ENCODE results near the gene ULK4.

ULK4 gene

GRCh38 chr3:41265823-41266273 lies 696.1 kb downstream of the ULK4 start:
- no peak overlapping the region for H3K4me3 ChIP-seq (ENCODE audit: low read length)
- no peak for TF ChIP-seq ZNF274 (IDR thresholded peaks at IDR 0.05; ENCODE audit: low read depth, low read length)

GRCh38 chr3:41265011-41265545 lies 696.8 kb downstream of the ULK4 start:
- H3K4me3 ChIP-seq (ENCODE audit: low read length), result no peak overlapping the region
- no peak for TF ChIP-seq ZNF274 (IDR thresholded peaks at IDR 0.05; ENCODE audit: low read depth, low read length)

GRCh38 chr3:41260063-41260450 lies 701.8 kb downstream of the ULK4 start:
- no peak for TF ChIP-seq ZNF274 (IDR thresholded peaks at IDR 0.05; ENCODE audit: low read depth, low read length)
- H3K4me3 ChIP-seq (ENCODE audit: low read length), result no peak overlapping the region

- no peak for TF ChIP-seq ZNF274 (IDR thresholded peaks at IDR 0.05; ENCODE audit: low read depth, low read length)
- H3K4me3 ChIP-seq (ENCODE audit: low read length), result no peak overlapping the region
Measured at GRCh38 chr3:41259449-41260062, 702.3 kb downstream of the ULK4 start.

- no peak overlapping the region for H3K4me3 ChIP-seq (ENCODE audit: low read length)
- no peak for TF ChIP-seq ZNF274 (IDR thresholded peaks at IDR 0.05; ENCODE audit: low read depth, low read length)
Measured at GRCh38 chr3:41258239-41258800, 703.6 kb downstream of the ULK4 start.

GRCh38 chr3:41251593-41251992 lies 710.3 kb downstream of the ULK4 start:
- H3K4me3 ChIP-seq (ENCODE audit: low read length), result no peak overlapping the region
- TF ChIP-seq ZNF274 (IDR thresholded peaks at IDR 0.05; ENCODE audit: low read depth, low read length), result no peak

GRCh38 chr3:41250825-41251224 lies 711.1 kb downstream of the ULK4 start:
- H3K4me3 ChIP-seq (ENCODE audit: low read length), result no peak overlapping the region
- no peak for TF ChIP-seq ZNF274 (IDR thresholded peaks at IDR 0.05; ENCODE audit: low read depth, low read length)

- no peak overlapping the region for H3K4me3 ChIP-seq (ENCODE audit: low read length)
- TF ChIP-seq ZNF274 (IDR thresholded peaks at IDR 0.05; ENCODE audit: low read depth, low read length), result no peak
Measured at GRCh38 chr3:41249318-41249717, 712.6 kb downstream of the ULK4 start.

- TF ChIP-seq ZNF274 (IDR thresholded peaks at IDR 0.05; ENCODE audit: low read depth, low read length), result no peak
- no peak overlapping the region for H3K4me3 ChIP-seq (ENCODE audit: low read length)
Measured at GRCh38 chr3:41248525-41248924, 713.4 kb downstream of the ULK4 start.

- TF ChIP-seq ZNF274 (IDR thresholded peaks at IDR 0.05; ENCODE audit: low read depth, low read length), result no peak
- no peak overlapping the region for H3K4me3 ChIP-seq (ENCODE audit: low read length)
Measured at GRCh38 chr3:41247055-41248004, 714.6 kb downstream of the ULK4 start.

- no peak for TF ChIP-seq ZNF274 (IDR thresholded peaks at IDR 0.05; ENCODE audit: low read depth, low read length)
- H3K4me3 ChIP-seq (ENCODE audit: low read length), result no peak overlapping the region
Measured at GRCh38 chr3:41244620-41245336, 717.1 kb downstream of the ULK4 start.

- no peak for TF ChIP-seq ZNF274 (IDR thresholded peaks at IDR 0.05; ENCODE audit: low read depth, low read length)
- no peak overlapping the region for H3K4me3 ChIP-seq (ENCODE audit: low read length)
Measured at GRCh38 chr3:41243183-41243582, 718.7 kb downstream of the ULK4 start.

GRCh38 chr3:41241800-41242571 lies 719.9 kb downstream of the ULK4 start:
- H3K4me3 ChIP-seq (ENCODE audit: low read length), result no peak overlapping the region
- no peak for TF ChIP-seq ZNF274 (IDR thresholded peaks at IDR 0.05; ENCODE audit: low read depth, low read length)

Measured in GM08714 (cell line).